Measurements from ENCODE around the gene PID1. TPM values are rescaled to one million over a fixed set of nuclear protein-coding genes. Genes with fewer than 3 reads are reported as not detected.

The PID1 gene
- total RNA-seq, 1 donor from 2014 or later: not detected

DNA sequence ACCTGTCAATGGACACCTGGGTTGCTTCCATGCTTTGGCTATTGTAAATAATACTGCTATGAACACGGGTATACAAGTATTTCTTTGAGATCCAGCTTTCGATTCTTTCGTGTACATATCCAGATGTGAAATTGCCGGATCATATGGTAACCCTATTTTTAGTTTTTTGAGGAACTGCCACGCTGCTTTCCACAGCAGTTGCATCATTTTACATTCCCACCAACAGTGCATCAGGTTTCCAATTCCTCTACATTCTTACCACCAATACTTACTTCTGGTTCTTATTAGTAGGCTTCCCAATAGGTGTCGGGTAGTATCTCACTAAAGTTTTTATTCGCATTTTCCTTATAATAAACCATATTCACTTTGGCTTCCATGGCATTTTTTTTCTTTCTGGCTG, 69.6 kb downstream of the PID1 start:
- no peaks in the 10 kb centered on the region for H3K4me1 Mint-ChIP-seq (ENCODE audit: unreplicated experiment)
- H3K36me3 Mint-ChIP-seq (ENCODE audit: unreplicated experiment): no peaks in the 10 kb centered on the region
- no peak for DNase-seq (ENCODE audit: extremely low spot score, unreplicated experiment)
- H3K9me3 Mint-ChIP-seq (ENCODE audit: unreplicated experiment): peaks cover 25% of the 10 kb centered on the region
- no peak overlapping the region for H3K27ac Mint-ChIP-seq (ENCODE audit: unreplicated experiment)
- no peaks in the 10 kb centered on the region for H3K27me3 Mint-ChIP-seq (ENCODE audit: unreplicated experiment)
- H3K4me3 Mint-ChIP-seq (ENCODE audit: unreplicated experiment): no peak overlapping the region
- TF ChIP-seq CTCF (IDR thresholded peaks at IDR 0.05): no peak

GRCh38 chr2:229199267-229199666, 71.8 kb downstream of the PID1 start:
- H3K4me3 Mint-ChIP-seq (ENCODE audit: unreplicated experiment): no peak overlapping the region
- H3K9me3 Mint-ChIP-seq (ENCODE audit: unreplicated experiment): peaks cover 22% of the 10 kb centered on the region
- H3K4me1 Mint-ChIP-seq (ENCODE audit: unreplicated experiment): no peaks in the 10 kb centered on the region
- no peak for DNase-seq (ENCODE audit: extremely low spot score, unreplicated experiment)
- no peaks in the 10 kb centered on the region for H3K36me3 Mint-ChIP-seq (ENCODE audit: unreplicated experiment)
- no peaks in the 10 kb centered on the region for H3K27me3 Mint-ChIP-seq (ENCODE audit: unreplicated experiment)
- TF ChIP-seq CTCF (IDR thresholded peaks at IDR 0.05): no peak
- H3K27ac Mint-ChIP-seq (ENCODE audit: unreplicated experiment): no peak overlapping the region

- no peak for TF ChIP-seq CTCF (IDR thresholded peaks at IDR 0.05)
- Mint-ChIP-seq H3K4me1 (ENCODE audit: unreplicated experiment) (no peaks in the 10 kb centered on the region), H3K9me3 (ENCODE audit: unreplicated experiment) (peaks cover 20% of the 10 kb centered on the region), H3K27me3 (ENCODE audit: unreplicated experiment) (no peaks in the 10 kb centered on the region), H3K27ac (ENCODE audit: unreplicated experiment) (no peak overlapping the region), H3K4me3 (ENCODE audit: unreplicated experiment) (no peak overlapping the region), H3K36me3 (ENCODE audit: unreplicated experiment) (no peaks in the 10 kb centered on the region)
- no peak for DNase-seq (ENCODE audit: extremely low spot score, unreplicated experiment)
Observed at GRCh38 chr2:229196448-229196847, 74.6 kb downstream of the PID1 start.

GRCh38 chr2:229195346-229195947, 75.6 kb downstream of the PID1 start:
- H3K4me3 Mint-ChIP-seq (ENCODE audit: unreplicated experiment): no peak overlapping the region
- no peaks in the 10 kb centered on the region for H3K27me3 Mint-ChIP-seq (ENCODE audit: unreplicated experiment)
- H3K9me3 Mint-ChIP-seq (ENCODE audit: unreplicated experiment): peaks cover 21% of the 10 kb centered on the region
- no peak overlapping the region for H3K27ac Mint-ChIP-seq (ENCODE audit: unreplicated experiment)
- H3K36me3 Mint-ChIP-seq (ENCODE audit: unreplicated experiment): no peaks in the 10 kb centered on the region
- no peak for TF ChIP-seq CTCF (IDR thresholded peaks at IDR 0.05)
- no peaks in the 10 kb centered on the region for H3K4me1 Mint-ChIP-seq (ENCODE audit: unreplicated experiment)
- DNase-seq (ENCODE audit: extremely low spot score, unreplicated experiment): no peak

DNA sequence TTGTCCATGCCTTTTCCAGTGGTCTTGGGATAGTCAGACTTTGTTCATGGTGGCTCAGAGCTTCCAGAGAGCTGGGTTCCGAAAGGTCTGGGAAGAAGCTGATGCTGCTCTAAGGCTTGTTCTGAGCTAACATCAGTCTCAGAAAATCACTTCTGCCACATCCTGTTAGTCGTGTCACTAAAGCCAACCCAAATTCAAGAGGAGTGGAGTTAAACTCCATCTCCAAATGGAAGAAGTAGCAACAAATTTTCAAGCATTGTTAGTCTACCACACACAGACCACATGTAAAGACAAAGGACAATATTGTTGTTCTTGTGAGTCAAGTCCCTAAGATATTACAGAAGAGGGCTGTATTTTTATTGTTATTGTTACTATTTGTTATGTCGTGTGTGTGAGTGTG, 77.8 kb downstream of the PID1 start:
- Mint-ChIP-seq H3K27ac (ENCODE audit: unreplicated experiment) (no peak overlapping the region), H3K9me3 (ENCODE audit: unreplicated experiment) (peaks cover 29% of the 10 kb centered on the region), H3K27me3 (ENCODE audit: unreplicated experiment) (no peaks in the 10 kb centered on the region), H3K36me3 (ENCODE audit: unreplicated experiment) (no peaks in the 10 kb centered on the region), H3K4me1 (ENCODE audit: unreplicated experiment) (no peaks in the 10 kb centered on the region), H3K4me3 (ENCODE audit: unreplicated experiment) (no peak overlapping the region)
- no peak for TF ChIP-seq CTCF (IDR thresholded peaks at IDR 0.05)
- DNase-seq (ENCODE audit: extremely low spot score, unreplicated experiment): no peak
